Esophagus (tissue), 2 donors: ENCODE data around the gene IL21. TPM values are rescaled to one million over a fixed set of nuclear protein-coding genes. Genes with fewer than 3 reads are reported as not detected.

Experiments used
- H3K27ac ChIP-seq, 2 donors: one replicate each; pipeline ENCODE4 v1.5.1; 2013; ENCODE audit warnings: low read depth in 2 of 2, mild to moderate bottlenecking in 2 of 2, inconsistent platforms in 1 of 2, low read length in 1 of 2, moderate library complexity in 1 of 2
- H3K27me3 ChIP-seq, 2 donors: one replicate each; pipeline ENCODE4 v1.6.1; 2013; ENCODE audit warnings: low read length in 2 of 2, control low read depth in 1 of 2, mild to moderate bottlenecking in 1 of 2; ENCODE audit not compliant: insufficient read depth in 2 of 2, control insufficient read depth in 1 of 2
- H3K36me3 ChIP-seq, 2 donors: one replicate each; pipeline ENCODE4 v1.6.1; 2013; ENCODE audit warnings: low read length in 1 of 2; ENCODE audit not compliant: control insufficient read depth in 2 of 2, insufficient read depth in 2 of 2
- H3K4me1 ChIP-seq, 2 donors: one replicate each; pipeline ENCODE4 v1.6.1; 2013; ENCODE audit warnings: low read length in 1 of 2; ENCODE audit not compliant: control insufficient read depth in 2 of 2, insufficient read depth in 2 of 2
- H3K4me3 ChIP-seq, 2 donors: one replicate each; pipeline ENCODE4 v1.5.1; 2013; ENCODE audit warnings: low read length in 2 of 2, mild to moderate bottlenecking in 2 of 2, low read depth in 1 of 2, moderate library complexity in 1 of 2
- H3K9me3 ChIP-seq, 2 donors: one replicate each; pipeline ENCODE4 v1.6.1; 2013; ENCODE audit warnings: mild to moderate bottlenecking in 2 of 2, low read depth in 1 of 2, low read length in 1 of 2, moderate library complexity in 1 of 2; ENCODE audit not compliant: control insufficient read depth in 2 of 2, insufficient read depth in 1 of 2
- WGBS, 2 donors: extraction: QIAGEN DNeasy Blood & Tissue Kit; methylation state at CpG; one replicate each; pipeline ENCODE4 v1.1.7; 2013; 5-methylcytosine and 5-hydroxymethylcytosine counted together
- polyA plus RNA-seq, 2 donors: library from polyadenylated mRNA; stranded (reverse); fragments of 200-250 nt; gene quantifications; one replicate each; pipeline ENCODE4 v1.2.3, GENCODE V29; 2013
- donor health status: healthy with polysubstance abuse.
- donor health status: Bipolar disorder and iron deficiency.

IL21 gene
- polyA plus RNA-seq, 2 donors, result not detected

DNA sequence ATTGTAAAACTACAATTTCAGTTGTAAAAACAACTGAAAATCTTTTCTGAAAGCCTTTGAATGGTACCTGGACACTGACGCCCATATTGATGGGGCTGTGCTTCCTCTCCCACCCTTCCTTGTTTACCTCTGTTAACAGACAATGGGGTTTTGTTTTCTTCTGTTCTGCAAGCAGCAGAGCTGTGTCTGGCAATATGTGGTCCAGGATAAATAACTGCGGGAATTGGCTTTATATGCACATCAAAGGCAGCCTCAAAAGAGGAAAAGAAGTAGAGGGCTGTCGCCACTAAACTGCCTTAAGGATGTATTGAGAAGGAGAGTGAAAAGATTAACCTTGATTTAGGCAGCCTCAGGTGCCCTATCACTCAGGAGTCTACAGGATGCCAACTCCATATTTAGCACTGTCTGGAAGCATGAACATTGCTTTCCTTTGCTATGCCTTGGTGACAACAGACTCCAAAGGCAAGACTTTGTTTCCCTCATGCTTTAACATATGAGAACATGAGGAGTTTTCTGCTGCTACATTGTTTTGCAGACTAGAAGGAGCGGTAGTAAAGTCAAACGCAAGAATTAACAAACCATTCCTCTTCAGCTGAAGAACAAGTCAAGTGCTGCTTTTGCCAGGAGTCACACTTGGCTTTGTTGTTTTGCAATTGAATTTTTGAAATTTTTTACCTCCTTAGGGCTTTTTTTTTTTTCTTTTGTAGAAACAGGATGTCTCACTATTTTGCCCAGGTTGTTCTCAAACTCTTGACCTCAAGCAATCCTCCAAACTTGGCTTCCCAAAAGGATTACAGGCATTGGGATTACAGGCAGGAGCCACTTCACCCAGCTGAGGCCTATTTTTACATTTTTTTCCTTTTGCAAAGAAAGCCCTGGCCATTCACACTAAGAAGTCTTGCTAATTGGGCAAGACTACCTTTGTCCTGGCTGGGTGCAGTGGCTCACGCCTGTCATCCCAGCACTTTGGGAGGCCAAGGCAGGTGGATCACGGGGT is 3.0 kb downstream of the IL21 start:
- H3K9me3 ChIP-seq, result no peaks in the 10 kb centered on the region
- WGBS, 2 donors, result 64 to 69% methylated on average over 7 of the region's 7 CpGs
- H3K4me1 ChIP-seq, result no peaks in the 10 kb centered on the region
- no peaks in the 10 kb centered on the region for H3K36me3 ChIP-seq
- H3K4me3 ChIP-seq, result no peak overlapping the region
- no peak overlapping the region for H3K27ac ChIP-seq
- no peaks in the 10 kb centered on the region for H3K27me3 ChIP-seq

DNA sequence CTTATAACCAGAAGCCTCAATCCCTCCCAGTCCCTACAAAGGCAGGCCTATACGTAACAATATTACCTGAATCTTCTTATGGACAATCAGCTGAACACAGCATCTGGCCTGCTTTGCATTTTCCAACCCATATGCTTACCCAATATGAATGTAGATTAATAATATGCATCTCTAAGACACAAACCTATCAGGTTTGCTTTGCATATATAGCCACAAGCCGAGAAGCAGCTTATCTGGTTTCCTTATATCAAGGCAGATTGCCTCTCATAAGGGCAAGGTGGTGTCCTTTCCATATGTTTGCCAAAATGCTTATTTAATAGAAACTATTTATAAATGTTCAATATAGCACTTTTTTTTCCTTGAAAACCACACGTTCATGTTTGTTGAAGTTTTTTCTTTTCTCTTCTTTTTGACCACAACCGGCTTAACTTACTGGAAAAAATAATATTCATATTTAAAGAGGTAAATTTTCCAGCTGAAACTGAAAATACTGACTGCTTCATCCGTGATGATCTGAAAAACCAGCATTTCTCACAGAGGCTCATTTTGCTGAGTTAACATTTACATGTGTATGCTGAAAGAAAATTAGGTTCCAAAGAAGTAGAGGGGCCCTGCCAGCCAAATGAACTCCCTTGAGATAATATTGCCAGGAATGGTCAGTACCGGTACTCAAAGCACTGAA is 3.8 kb downstream of the IL21 start:
- Histone ChIP-seq H3K9me3 (no peaks in the 10 kb centered on the region), H3K4me3 (no peak overlapping the region), H3K36me3 (no peaks in the 10 kb centered on the region), H3K27ac (no peak overlapping the region), H3K27me3 (no peaks in the 10 kb centered on the region), H3K4me1 (no peaks in the 10 kb centered on the region)
- 62 to 71% methylated on average over 6 of the region's 6 CpGs for WGBS, 2 donors

DNA sequence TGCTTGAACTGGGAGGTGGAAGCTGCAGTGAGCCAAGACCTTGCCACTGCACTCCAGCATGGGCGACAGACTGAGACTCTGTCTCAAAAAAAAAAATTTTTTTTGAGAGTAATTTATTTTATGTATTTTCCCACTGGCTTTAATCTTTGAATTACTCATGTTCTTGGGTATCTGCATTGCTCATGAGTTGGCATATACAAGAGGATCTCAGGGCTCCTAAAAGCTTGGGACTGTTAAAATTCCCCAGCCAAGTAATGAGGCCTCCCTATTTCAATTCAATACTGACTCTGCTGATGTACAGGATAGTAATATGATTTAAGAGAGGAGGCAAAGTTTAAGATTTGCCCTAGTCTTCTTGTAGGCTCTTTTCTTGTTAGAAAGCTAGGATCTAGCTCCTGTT is 6.2 kb downstream of the IL21 start:
- Histone ChIP-seq H3K27me3 (no peaks in the 10 kb centered on the region), H3K4me3 (no peak overlapping the region), H3K27ac (no peak overlapping the region), H3K36me3 (no peaks in the 10 kb centered on the region), H3K4me1 (no peaks in the 10 kb centered on the region), H3K9me3 (no peaks in the 10 kb centered on the region)
- 89 to 92% methylated on average over 1 of the region's 1 CpG for WGBS, 2 donors

DNA sequence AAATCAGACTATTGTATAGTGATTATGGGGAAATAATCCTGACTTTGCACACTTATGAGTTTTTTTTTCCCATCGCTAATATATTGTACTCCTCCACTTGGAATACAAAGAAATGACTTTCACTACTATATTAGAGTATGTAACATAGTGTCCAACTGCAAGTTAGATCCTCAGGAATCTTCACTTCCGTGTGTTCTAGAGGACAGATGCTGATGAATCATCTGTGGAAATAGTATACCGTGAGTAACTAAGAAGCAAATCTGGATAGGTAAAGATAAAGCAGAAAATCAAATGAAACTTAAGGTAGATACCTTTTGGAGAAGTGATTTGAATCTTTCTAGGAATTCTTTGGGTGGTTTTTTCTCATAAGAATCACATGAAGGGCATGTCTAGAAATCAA is 8.3 kb downstream of the IL21 start:
- Histone ChIP-seq H3K4me1 (no peaks in the 10 kb centered on the region), H3K27me3 (no peaks in the 10 kb centered on the region), H3K36me3 (no peaks in the 10 kb centered on the region), H3K27ac (no peak overlapping the region), H3K4me3 (no peak overlapping the region), H3K9me3 (no peaks in the 10 kb centered on the region)
- WGBS, 2 donors, result 77 to 79% methylated on average over 3 of the region's 3 CpGs

DNA sequence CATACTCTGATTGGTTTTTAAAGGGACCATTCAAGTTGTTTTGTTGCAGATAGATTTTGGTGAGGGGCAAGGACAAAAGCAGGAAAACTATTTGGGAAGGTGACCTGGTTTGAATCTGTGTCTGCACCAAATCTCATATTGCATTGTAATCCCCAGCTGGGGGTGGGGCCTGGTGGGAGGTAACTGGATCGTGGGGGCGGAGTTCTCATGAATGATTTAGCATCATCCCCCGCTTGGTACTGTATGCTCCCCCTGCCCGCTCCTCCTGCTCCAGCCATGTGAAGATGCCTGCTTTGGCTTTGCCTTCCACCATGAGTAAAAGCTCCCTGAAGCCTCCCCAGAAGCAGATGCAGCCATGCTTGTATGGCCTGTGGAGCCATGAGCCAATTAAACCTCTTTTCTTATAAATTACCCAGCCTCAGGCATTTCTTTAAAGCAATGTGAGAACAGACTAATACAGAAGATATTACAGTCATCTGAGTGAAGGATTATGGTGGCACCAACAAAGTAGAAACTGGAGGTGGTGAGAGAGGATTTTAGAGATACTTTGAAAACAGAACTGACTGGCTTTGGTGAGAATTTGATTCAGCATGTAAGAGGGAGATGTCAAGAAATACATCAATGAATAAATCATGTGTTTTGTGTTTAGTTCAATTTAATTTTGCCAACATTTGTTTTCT is 14.4 kb downstream of the IL21 start:
- Histone ChIP-seq H3K4me3 (no peak overlapping the region), H3K9me3 (no peaks in the 10 kb centered on the region), H3K36me3 (no peaks in the 10 kb centered on the region), H3K27me3 (no peaks in the 10 kb centered on the region), H3K4me1 (no peaks in the 10 kb centered on the region), H3K27ac (no peak overlapping the region)
- 85 to 88% methylated on average over 4 of the region's 4 CpGs for WGBS, 2 donors

DNA sequence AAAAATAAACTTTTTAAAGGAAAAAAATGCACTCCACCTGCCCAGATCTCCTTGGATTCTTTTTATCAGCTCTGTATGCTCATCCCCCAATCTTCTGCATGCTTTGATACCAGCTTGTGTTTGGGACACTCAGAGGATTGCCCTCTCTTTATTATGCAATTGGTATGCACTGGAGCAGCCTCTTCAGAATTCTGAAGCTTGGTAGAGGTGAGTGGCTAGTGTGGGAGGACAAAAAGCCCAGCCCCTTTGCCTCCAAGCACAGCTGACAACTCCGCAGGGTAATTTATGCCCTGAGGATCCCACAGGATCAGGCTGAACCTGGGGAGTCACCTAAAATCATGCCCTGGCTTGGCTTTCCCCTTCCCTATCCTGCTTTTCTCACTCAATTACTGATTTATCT is 16.7 kb downstream of the IL21 start:
- no peaks in the 10 kb centered on the region for H3K9me3 ChIP-seq
- H3K4me3 ChIP-seq, result no peak overlapping the region
- 88 to 90% methylated on average over 1 of the region's 1 CpG for WGBS, 2 donors
- no peak overlapping the region for H3K27ac ChIP-seq
- H3K4me1 ChIP-seq, result no peaks in the 10 kb centered on the region
- H3K27me3 ChIP-seq, result peaks cover 0 to 2% of the 10 kb centered on the region in 2 donors
- H3K36me3 ChIP-seq, result no peaks in the 10 kb centered on the region

DNA sequence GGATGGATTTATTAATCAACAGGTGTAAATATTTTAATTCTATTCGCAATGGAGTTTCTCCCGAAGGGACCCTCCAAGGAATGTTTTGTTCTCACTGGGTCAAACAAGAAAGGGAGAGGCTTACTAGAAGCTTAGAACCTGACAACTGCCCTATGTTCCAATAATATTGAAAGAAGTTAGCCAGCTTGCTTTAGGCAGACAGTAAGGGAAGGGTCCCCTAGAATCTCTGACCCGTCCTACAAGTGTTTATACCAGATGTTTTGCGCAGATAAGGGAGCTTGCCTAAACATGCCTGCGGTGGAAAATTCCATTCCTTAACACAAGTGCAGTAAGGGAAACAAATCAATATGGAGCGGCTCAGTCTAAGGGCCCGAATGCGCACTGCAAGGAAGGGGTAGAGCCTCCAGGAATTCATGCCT is 17.7 kb downstream of the IL21 start:
- Histone ChIP-seq H3K27ac (no peak overlapping the region), H3K9me3 (no peaks in the 10 kb centered on the region), H3K27me3 (peaks cover 0 to 2% of the 10 kb centered on the region in 2 donors), H3K36me3 (no peaks in the 10 kb centered on the region), H3K4me3 (no peak overlapping the region), H3K4me1 (no peaks in the 10 kb centered on the region)
- 65 to 70% methylated on average over 8 of the region's 8 CpGs for WGBS, 2 donors

DNA sequence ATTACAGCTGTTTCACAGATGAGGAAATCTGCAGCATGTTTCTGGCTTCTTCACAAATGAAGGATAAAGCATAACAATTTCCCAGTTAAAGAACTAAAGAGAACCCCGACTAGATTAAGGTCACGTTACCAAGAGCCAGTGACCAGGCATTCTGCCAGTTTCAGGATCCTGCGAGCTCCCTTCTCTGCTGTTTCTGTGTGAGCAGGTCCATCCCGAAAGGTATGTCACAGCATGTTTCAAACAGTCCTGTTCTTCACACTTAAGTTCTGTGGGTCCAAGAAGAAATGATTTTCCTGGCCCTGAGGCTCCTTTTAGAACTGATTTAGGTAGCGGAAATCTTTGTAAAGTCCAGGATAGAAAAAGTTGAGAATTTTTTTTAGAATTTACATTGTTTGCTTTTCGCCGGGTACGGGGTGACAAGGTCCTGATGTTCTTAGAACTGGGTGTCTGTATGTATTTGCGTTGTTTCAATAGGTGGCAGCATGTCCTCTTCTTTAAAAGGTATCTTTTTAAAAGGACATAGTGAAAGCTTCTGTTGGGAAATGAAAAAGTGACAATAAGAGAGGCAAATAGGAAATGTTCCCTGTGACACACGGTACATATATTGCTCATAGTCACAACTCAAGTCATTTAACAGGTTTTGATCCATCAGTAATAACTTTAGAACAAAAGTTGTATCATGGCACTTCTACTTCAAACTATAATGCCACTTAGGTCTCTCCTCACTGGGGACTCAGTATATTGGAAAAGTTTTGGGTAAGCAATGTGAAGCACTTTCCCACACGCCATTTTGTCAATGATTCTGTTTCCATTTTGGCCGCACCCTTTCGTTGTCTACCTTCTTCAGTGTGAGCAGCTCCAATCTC is 18.4 kb downstream of the IL21 start:
- Histone ChIP-seq H3K27me3 (peaks cover 0 to 2% of the 10 kb centered on the region in 2 donors), H3K36me3 (no peaks in the 10 kb centered on the region), H3K27ac (no peak overlapping the region), H3K4me1 (no peaks in the 10 kb centered on the region), H3K9me3 (no peaks in the 10 kb centered on the region), H3K4me3 (no peak overlapping the region)
- WGBS, 2 donors, result 35% methylated on average over 13 of the region's 13 CpGs

DNA sequence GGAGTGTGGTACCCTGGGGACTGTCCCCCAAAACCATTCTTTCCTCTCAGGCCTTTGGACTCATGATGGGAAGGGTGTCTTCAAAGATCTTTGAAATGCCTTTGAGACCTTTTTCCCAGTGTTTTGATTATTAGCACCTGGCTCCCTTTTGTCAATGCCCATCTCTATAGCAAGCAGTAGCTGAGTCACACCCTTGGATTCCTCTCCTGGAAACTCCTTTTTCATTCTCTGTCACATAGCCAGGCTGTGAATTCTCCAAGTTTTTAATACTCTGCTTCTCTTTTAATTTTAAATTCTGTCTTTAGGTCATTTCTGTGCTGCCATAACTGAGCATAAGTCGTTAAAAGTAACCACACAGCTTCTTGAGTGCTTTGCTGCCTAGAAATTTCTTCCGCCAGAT is 29.7 kb downstream of the IL21 start:
- Histone ChIP-seq H3K27me3 (no peaks in the 10 kb centered on the region), H3K4me3 (no peak overlapping the region), H3K4me1 (no peaks in the 10 kb centered on the region), H3K27ac (no peak overlapping the region), H3K36me3 (no peaks in the 10 kb centered on the region), H3K9me3 (no peaks in the 10 kb centered on the region)
- 77 to 80% methylated on average over 2 of the region's 2 CpGs for WGBS, 2 donors
